ENCODE data around the gene CBX4. TPM values are rescaled to one million over a fixed set of nuclear protein-coding genes. Genes with fewer than 3 reads are reported as not detected.

The CBX4 gene
- total and polyA plus RNA-seq, 2 of the 13 experiments (the other 11 are each of a cell fraction or from before 2014, with no cell fraction given): 25.8 to 50.8 TPM

DNA sequence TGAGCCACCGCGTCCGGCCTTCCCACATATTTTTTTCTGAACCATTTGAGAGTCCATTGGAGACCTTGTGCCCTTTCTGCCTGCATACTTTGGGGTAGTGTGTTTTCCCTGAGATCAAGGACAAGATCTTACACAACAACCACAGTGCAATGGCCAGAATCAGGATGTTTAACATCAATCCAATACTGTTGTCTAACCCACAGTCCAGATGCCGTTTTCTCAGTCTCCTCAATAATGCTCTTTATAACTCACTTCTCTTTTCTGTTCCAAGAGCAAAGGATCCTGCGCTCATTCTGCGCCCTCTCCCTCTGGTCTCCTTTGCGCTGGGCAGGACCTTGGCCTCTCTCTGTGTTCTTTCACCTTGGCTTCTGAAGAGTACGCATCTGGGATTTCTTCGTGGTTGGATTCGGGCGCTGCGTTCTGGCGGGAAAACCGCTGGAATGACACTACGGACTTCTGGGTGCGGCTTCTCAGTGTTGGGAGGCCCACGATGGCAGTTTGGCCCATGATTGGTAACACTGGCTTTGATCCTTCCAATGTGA lies 16.6 kb downstream of the CBX4 start (continued):
- TF ChIP-seq, protein P1, sequence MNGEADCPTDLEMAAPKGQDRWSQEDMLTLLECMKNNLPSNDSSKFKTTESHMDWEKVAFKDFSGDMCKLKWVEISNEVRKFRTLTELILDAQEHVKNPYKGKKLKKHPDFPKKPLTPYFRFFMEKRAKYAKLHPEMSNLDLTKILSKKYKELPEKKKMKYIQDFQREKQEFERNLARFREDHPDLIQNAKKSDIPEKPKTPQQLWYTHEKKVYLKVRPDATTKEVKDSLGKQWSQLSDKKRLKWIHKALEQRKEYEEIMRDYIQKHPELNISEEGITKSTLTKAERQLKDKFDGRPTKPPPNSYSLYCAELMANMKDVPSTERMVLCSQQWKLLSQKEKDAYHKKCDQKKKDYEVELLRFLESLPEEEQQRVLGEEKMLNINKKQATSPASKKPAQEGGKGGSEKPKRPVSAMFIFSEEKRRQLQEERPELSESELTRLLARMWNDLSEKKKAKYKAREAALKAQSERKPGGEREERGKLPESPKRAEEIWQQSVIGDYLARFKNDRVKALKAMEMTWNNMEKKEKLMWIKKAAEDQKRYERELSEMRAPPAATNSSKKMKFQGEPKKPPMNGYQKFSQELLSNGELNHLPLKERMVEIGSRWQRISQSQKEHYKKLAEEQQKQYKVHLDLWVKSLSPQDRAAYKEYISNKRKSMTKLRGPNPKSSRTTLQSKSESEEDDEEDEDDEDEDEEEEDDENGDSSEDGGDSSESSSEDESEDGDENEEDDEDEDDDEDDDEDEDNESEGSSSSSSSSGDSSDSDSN (CRISPR knock-in tag; IDR thresholded peaks at IDR 0.05): peak; percentile 61
- TF ChIP-seq HNRNPH1 (optimal IDR thresholded peaks at IDR 0.05; ENCODE audit: low read depth, low read length) (no peak), ZSCAN30 (CRISPR knock-in tag; IDR thresholded peaks at IDR 0.05) (no peak), NR2F6 (IDR thresholded peaks at IDR 0.05) (peak; percentile 95), NR2F6 (CRISPR knock-in tag; IDR thresholded peaks at IDR 0.05) (peak; percentile 98), KLF12 (CRISPR knock-in tag; IDR thresholded peaks at IDR 0.05; ENCODE audit: borderline replicate concordance) (peak; percentile 92), ZNF75D (CRISPR knock-in tag; IDR thresholded peaks at IDR 0.05; ENCODE audit: borderline replicate concordance) (no peak), BRD4 (CRISPR knock-in tag; IDR thresholded peaks at IDR 0.05) (0 out of 2 replicates have a peak, but pooled peaks have one; percentile 59), ZSCAN25 (CRISPR knock-in tag; IDR thresholded peaks at IDR 0.05) (peak; percentile 74; the same call in 1 of the 2 replicates), ZNF510 (CRISPR knock-in tag; IDR thresholded peaks at IDR 0.05; ENCODE audit: low read depth) (peak; percentile 46; the same call in 1 of the 2 replicates), MBD4 (IDR thresholded peaks at IDR 0.05; ENCODE audit: borderline replicate concordance, low read length) (no peak), THAP11 (CRISPR knock-in tag; IDR thresholded peaks at IDR 0.05) (peak; percentile 83), KLF13 (CRISPR knock-in tag; IDR thresholded peaks at IDR 0.05) (no peak), ZNF343 (CRISPR knock-in tag; IDR thresholded peaks at IDR 0.05) (no peak), MTF1 (CRISPR knock-in tag; IDR thresholded peaks at IDR 0.05) (no peak), ZNF335 (CRISPR knock-in tag; IDR thresholded peaks at IDR 0.05) (peak; percentile 48; the same call in 1 of the 2 replicates)
- TF ChIP-seq, protein P2, sequence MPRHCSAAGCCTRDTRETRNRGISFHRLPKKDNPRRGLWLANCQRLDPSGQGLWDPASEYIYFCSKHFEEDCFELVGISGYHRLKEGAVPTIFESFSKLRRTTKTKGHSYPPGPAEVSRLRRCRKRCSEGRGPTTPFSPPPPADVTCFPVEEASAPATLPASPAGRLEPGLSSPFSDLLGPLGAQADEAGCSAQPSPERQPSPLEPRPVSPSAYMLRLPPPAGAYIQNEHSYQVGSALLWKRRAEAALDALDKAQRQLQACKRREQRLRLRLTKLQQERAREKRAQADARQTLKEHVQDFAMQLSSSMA (CRISPR knock-in tag; IDR thresholded peaks at IDR 0.05): peak; percentile 44; the same call in 1 of the 2 replicates
- TF ChIP-seq, protein P3, sequence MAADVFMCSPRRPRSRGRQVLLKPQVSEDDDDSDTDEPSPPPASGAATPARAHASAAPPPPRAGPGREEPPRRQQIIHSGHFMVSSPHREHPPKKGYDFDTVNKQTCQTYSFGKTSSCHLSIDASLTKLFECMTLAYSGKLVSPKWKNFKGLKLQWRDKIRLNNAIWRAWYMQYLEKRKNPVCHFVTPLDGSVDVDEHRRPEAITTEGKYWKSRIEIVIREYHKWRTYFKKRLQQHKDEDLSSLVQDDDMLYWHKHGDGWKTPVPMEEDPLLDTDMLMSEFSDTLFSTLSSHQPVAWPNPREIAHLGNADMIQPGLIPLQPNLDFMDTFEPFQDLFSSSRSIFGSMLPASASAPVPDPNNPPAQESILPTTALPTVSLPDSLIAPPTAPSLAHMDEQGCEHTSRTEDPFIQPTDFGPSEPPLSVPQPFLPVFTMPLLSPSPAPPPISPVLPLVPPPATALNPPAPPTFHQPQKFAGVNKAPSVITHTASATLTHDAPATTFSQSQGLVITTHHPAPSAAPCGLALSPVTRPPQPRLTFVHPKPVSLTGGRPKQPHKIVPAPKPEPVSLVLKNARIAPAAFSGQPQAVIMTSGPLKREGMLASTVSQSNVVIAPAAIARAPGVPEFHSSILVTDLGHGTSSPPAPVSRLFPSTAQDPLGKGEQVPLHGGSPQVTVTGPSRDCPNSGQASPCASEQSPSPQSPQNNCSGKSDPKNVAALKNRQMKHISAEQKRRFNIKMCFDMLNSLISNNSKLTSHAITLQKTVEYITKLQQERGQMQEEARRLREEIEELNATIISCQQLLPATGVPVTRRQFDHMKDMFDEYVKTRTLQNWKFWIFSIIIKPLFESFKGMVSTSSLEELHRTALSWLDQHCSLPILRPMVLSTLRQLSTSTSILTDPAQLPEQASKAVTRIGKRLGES (CRISPR knock-in tag; IDR thresholded peaks at IDR 0.05; ENCODE audit: borderline replicate concordance): 0 out of 2 replicates have a peak, but pooled peaks have one; percentile 45
- TF ChIP-seq, protein P4, sequence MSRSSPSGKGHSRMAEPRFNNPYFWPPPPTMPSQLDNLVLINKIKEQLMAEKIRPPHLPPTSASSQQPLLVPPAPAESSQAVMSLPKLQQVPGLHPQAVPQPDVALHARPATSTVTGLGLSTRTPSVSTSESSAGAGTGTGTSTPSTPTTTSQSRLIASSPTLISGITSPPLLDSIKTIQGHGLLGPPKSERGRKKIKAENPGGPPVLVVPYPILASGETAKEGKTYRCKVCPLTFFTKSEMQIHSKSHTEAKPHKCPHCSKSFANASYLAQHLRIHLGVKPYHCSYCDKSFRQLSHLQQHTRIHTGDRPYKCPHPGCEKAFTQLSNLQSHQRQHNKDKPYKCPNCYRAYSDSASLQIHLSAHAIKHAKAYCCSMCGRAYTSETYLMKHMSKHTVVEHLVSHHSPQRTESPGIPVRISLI (CRISPR knock-in tag; IDR thresholded peaks at IDR 0.05; ENCODE audit: borderline replicate concordance): peak; percentile 93
- TF ChIP-seq, protein P5, sequence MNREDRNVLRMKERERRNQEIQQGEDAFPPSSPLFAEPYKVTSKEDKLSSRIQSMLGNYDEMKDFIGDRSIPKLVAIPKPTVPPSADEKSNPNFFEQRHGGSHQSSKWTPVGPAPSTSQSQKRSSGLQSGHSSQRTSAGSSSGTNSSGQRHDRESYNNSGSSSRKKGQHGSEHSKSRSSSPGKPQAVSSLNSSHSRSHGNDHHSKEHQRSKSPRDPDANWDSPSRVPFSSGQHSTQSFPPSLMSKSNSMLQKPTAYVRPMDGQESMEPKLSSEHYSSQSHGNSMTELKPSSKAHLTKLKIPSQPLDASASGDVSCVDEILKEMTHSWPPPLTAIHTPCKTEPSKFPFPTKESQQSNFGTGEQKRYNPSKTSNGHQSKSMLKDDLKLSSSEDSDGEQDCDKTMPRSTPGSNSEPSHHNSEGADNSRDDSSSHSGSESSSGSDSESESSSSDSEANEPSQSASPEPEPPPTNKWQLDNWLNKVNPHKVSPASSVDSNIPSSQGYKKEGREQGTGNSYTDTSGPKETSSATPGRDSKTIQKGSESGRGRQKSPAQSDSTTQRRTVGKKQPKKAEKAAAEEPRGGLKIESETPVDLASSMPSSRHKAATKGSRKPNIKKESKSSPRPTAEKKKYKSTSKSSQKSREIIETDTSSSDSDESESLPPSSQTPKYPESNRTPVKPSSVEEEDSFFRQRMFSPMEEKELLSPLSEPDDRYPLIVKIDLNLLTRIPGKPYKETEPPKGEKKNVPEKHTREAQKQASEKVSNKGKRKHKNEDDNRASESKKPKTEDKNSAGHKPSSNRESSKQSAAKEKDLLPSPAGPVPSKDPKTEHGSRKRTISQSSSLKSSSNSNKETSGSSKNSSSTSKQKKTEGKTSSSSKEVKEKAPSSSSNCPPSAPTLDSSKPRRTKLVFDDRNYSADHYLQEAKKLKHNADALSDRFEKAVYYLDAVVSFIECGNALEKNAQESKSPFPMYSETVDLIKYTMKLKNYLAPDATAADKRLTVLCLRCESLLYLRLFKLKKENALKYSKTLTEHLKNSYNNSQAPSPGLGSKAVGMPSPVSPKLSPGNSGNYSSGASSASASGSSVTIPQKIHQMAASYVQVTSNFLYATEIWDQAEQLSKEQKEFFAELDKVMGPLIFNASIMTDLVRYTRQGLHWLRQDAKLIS (CRISPR knock-in tag; IDR thresholded peaks at IDR 0.05): 0 out of 2 replicates have a peak, but pooled peaks have one; percentile 51
